ENCODE results near the gene BTD. TPM values are rescaled to one million over a fixed set of nuclear protein-coding genes. Genes with fewer than 3 reads are reported as not detected.
"Not testable (repeated sequence)": the region's sequence is repeated elsewhere in the genome, so short reads cannot be mapped to it uniquely, and the experiment has no call there.

BTD gene
- total RNA-seq, 1 donor from 2014 or later: 6.9 TPM

GRCh38 chr3:15602146-15602536, 596 bp downstream of the BTD start:
- intact Hi-C loops (cut with micrococcal nuclease): loop anchor here (1.0 to 5.0 kb wide), 2 partner anchors 910 to 951 kb away; partner anchors contain the start of genes CCDC174 and RFTN1

- intact Hi-C loops (cut with micrococcal nuclease): loop anchor here (1.0 to 5.0 kb wide), 2 partner anchors 909 to 952 kb away; partner anchors contain the start of genes CCDC174 and RFTN1
These were observed 1.3 kb downstream of the BTD start for GRCh38 chr3:15602816-15603215.

- intact Hi-C loops (cut with micrococcal nuclease): loop anchor here (5.0 kb wide), 1 partner anchor 908 kb away; the partner anchor contains the start of gene RFTN1
These were observed 3.0 kb downstream of the BTD start for GRCh38 chr3:15604584-15604983.

DNA sequence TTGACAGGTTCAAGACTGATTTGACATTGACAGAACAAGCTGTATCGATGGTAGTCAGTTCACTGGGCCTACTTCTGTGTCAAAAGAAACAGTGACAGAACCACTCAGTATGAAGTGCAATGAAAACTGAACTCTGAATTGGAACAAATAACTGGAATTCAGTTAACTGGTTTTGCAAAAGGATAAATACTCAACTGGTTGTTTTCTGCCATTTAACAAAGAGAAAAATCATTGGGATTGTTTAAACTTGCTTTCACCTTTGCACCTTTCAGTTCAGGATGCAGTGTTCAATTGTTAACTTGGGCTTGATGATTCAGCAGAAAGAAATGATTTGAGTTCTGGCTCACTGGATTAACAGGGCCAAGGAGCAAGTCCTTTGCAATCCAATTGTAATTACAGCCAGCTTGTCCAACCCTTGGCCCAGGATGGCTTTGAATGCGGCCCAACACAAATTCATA, 4.9 kb downstream of the BTD start:
- intact Hi-C loops (cut with micrococcal nuclease): no loop called here

DNA sequence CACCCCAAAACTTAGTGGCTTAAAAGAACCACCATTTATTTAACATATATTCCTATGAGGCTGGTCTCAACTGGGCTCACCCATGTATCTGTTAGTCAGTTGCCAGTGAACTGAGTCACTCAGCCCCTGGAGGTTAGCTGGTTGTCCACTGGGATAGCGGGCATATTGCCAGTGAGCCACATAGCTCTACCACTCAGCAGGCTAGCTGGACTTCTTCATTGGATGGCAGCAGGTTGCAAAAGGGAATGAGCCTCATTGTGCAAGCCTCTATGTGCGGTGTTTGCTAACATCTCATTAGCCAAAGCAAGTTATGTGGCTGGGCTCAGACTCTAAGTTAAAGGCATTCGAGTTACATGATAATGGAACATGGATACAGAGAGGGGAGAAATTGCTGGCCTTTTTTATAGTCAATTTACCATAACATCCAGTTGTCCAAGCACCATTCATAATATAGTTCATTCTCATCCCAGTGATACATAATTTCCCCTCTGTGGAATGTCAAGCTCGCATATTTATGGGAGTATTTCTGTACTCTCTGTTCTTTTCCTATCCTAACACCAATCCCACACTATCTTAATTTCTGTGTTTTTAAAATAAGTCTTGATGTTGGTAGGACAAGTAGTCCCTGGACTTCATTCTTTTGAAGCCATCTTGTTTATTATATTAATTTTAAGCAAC, 8.7 kb downstream of the BTD start:
- intact Hi-C loops (cut with micrococcal nuclease): no loop called here

DNA sequence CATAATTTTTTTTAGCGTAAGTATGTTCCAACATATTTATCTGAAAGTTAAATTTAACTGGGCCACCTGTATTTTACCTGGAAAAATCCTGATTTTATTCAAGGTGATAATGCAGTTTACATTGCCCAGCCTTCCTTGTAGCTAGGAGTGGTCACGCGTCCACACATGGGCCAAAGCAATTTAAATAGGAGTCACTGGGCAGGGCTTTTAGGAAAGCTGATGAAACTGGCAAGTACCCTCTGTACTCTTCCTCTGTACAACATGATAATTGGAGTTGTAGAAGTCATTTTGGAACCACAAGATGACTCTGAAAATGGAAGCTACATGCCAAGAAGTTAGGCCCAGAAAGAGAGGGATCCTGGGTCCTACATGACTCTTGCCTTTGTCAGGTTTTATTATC, 9.5 kb downstream of the BTD start:
- intact Hi-C loops (cut with micrococcal nuclease): no loop called here

DNA sequence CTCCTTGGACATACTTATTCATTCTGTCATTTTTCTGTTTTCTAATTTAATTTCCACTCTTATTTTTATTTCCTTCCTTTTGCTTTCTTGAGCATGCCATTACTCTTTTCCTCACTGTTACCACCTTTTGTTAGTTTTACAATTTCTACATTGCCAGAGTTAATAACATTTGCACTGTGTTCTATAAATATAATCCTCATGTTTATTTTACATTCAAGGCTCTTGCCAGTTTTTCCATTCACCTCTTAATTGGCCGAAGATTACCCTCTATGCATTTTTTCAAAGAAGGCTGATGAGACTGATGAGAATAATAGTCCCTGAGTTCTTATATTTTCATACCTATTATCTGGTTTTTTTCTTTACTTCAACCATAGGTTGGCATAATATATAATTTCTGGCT, 10.5 kb downstream of the BTD start:
- intact Hi-C loops (cut with micrococcal nuclease): no loop called here

DNA sequence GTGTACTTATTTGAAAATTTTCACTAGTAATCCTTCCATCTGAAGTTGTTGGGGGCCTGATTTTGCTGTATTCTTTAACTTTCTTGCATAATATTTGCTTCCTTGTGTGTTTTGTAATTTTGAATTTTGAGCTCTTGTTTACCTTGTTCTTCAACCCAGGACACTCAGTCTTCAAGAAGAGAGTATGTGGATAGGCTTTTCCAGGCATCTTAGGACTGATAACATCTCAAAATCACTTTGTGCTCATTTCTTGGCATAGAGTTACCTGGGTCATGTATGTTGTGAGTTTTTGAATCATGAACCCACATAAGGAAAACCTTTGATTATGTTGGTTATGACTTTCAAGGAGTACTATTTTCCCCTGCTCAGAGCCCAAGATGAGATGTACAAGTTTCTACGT, 13.4 kb downstream of the BTD start:
- intact Hi-C loops (cut with micrococcal nuclease): no loop called here

DNA sequence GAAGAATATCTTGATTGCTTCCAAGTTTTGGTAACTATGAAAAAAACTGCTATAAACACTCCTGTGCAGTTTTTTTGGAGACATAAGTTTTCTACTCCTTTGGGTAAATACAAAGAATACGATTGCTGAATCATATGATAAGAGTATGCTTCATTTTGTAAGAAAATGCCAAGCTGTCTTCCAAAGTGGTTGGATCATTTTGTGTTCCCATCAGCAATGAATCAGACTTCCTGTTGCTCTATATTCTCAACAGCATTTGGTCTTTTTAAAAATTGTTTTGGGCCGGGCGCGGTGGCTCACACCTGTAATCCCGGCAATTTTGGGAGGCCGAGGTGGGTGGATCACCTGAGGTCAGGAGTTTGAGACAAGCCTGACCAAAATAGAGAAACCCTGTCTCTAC, 14.5 kb downstream of the BTD start:
- intact Hi-C loops (cut with micrococcal nuclease): no loop called here

DNA sequence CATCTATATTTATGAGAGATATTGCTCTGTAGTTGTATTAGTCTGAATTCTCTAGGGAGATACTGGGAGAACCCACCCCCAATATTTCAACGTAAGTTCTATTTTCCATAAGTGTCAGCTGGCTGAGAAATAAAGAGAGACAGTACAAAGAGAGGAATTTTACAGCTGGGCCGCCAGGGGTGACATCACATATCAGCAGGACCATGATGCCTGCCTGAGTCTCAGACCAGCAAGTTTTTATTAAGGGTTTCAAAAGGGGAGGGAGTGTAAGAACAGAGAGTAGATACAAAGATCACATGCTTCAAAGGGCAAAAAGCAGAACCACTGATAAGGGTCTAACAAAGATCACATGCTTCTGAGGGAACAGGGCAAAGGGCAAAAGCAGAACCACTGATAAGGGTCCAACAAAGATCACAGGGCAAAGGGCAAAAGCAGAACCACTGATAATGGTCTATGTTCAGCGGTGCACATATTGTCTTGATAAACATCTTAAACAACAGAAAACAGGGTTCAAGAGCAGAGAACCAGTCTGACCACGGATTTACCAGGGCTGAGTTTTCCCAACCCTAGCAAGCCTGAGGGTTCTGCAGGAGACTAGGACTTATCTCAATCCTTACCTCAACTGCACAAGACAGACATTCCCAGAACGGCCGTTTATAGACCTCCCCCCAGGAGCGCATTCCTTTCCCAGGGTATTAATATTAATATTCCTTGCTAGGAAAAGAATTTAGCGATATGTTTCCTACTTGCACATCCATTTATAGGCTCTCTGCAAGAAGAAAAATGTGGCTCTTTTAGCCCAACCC, 18.3 kb downstream of the BTD start:
- intact Hi-C loops (cut with micrococcal nuclease): not testable (repeated sequence)

GRCh38 chr3:15623535-15624440, 22.2 kb downstream of the BTD start:
- intact Hi-C loops (cut with micrococcal nuclease): no loop called here

DNA sequence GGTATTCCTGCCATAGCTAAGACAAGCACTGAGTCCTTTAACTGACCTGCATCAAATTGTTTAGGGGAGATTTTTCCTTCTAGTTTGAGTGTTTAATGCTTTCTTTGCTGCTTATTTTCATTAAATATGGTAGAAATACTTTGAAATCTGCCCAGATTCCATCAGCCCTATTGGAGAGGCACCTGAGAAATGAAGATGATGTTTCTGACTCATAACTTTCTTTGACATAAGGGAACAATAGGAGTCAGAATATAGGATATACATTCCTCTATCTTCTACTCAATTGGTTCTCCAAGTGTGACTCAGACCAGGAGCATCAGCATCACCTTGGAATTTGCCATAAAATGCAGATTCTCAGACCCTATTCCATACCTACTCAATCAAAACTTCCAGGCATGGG, 27.4 kb downstream of the BTD start:
- intact Hi-C loops (cut with micrococcal nuclease): no loop called here

DNA sequence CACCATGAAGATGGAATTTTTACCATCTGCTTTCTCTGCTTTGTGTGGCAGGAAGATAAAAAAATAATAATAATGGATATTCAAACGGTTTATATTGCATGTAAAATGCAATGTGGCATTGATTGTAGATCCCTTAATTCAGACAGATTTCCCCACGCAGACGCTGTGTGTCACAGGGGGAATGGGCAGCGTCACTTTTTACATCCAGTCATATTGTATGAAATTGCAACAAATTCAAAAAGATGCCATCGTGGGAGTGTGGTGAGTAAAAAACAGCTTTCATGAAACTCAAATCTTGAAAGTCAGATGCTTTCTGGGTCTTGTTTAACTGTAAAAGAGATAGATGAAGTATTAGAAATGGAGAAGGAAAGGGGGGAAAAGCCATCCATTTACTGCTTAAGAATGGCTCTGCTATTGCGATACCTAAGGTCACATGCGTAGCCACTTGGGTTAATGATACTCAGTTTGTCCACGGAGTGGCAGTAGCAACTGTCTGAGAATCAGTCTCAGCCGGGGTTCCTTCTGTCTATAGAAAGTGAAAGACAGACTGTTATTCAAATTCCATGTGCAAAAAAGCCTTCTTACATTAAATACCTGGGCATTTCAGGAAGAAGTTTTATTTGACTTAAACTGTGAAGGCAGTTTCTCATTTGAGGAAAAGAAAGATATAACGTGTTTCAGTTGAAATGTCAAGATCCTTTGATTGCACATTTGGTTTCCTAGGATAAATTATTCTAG, 28.5 kb downstream of the BTD start:
- intact Hi-C loops (cut with micrococcal nuclease): loop anchor here (1.0 to 5.0 kb wide), 13 partner anchors 17 to 617 kb away; partner anchors contain the start of genes BTD and HACL1

DNA sequence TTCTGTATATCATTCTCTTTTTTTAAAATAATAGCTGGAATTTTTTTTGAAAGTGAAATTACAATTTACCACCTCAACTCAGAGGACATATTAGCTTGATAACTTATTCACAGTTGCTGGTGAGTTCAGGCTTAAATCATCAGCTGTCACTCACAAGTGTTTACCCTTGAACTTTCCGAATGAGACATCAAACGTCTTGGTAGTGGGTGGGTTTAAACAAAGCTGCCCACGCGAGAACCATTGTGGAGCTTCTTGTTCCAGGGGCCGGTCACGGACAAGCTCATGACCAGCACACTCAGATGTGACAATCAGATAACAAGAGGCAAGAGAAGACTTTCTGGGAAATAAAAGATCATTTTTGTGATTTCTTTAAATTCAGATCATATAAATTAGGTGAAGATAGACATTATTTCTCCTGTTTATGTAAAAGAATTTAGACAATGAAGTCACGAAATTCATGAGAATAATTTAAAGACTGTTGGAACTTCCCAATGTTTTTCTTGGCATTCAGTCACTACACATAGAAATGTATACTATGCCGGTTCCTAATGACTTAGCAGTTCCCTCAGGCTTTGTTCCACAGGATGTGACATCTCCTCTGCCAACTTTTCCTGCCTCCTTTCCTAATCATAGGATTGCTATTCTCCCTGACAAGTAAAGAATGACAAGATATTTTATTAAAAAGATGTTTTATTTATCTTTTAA, 29.3 kb downstream of the BTD start:
- intact Hi-C loops (cut with micrococcal nuclease): loop anchor here (1.0 to 5.0 kb wide), 13 partner anchors 16 to 617 kb away; partner anchors contain the start of genes BTD and HACL1

- intact Hi-C loops (cut with micrococcal nuclease): loop anchor here (2.0 to 5.0 kb wide), 2 partner anchors 15 to 321 kb away; no protein-coding TSS in a partner anchor
These were observed 30.1 kb downstream of the BTD start for GRCh38 chr3:15631426-15632211.

DNA sequence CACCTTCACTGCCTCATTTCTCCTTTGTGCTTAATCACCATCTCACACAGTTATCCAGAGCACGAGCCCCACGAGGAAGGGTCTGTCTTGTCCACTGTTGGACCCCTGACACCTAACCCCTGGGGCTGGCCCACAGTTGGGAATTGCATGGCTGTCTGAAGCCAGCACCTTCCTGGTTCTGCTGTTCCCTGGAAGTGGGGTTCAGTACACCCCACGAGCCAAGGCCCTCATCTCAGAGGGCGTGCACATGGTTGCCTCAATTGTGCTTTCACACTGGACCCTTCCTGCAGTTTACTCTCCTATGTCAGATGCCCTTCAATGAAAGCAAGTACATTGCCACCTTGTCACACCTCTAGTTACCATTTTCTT, 30.7 kb downstream of the BTD start:
- intact Hi-C loops (cut with micrococcal nuclease): loop anchor here (5.0 kb wide), 1 partner anchor 320 kb away; no protein-coding TSS in a partner anchor

GRCh38 chr3:15633159-15633558, 31.6 kb downstream of the BTD start:
- intact Hi-C loops (cut with micrococcal nuclease): loop anchor here (5.0 kb wide), 1 partner anchor 319 kb away; no protein-coding TSS in a partner anchor

DNA sequence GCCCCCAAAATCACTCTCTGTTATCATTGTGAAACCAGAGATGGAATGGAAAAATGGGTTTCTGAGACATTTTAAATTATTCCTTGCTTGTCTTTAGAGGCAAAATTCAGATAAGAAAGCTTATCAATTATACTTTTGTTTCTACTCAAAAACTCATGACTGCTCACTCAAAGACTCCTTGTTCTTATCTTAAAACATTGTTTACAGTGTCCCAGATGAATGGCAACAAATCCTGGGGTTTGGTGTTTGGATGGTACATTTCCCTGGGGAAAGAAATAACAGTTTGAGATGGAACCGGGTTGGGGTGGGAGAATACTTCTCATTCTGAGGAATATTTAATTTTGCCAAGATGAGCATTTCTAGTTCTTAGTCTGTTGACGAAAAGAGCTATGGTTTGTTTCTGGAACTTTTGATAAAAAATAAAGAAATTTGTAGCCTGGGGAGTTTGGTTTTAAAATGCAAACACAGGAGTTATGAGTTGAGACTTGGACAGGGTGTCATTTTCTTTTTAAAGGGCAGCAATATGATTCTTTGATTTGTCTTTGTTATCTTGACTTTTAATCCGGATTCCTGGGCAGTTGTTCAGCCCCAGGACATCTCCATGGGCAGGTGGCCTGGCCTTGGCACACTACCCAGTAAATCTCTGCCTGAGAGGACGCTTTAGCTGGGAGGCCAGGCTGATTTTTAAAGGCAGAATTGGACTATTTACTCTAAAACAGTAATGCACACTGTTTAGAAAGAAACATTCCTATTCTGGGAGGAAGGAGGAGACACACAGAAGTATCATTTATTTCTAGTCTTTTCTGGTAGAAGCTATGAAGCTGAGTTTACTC, 32.4 kb downstream of the BTD start:
- intact Hi-C loops (cut with micrococcal nuclease): loop anchor here (5.0 kb wide), 1 partner anchor 318 kb away; no protein-coding TSS in a partner anchor

Data from T-helper 1 cell treated with Interleukin-12 subunit alpha and Interleukin-12 subunit beta and Interleukin-4 antibody, amounts not matched to agents 30 ng/mL and 1 ng/mL, for 36 hours (primary cell).